Ovary (tissue), 3 donors: ENCODE results near the gene CLIC5.

Experiments used
- EP300 ChIP-seq: sonication (generic); formaldehyde crosslinking; IDR thresholded peaks from one replicate; pipeline ENCODE4 v1.6.1; 2017; ENCODE audit warnings: antibody characterized with exemption
- POLR2A ChIP-seq: fragments of 450-650 bp; IDR thresholded peaks from one replicate; pipeline ENCODE4 v1.6.1; 2017; ENCODE audit warnings: antibody characterized with exemption, mild to moderate bottlenecking, moderate library complexity
- TF ChIP-seq, protein P1 (sequence below), 3 donors: fragments of 450-650 bp in 2 of 3; fragments of 200-600 bp in 1 of 3; IDR thresholded peaks; one replicate each; pipeline versions ENCODE4 v1.5.1 to v1.8.0; 2016 to 2022; ENCODE audit warnings: antibody characterized with exemption in 3 of 3, mild to moderate bottlenecking in 1 of 3
- donor health status: DM: no; HTN: no; CAD: no.

DNA sequence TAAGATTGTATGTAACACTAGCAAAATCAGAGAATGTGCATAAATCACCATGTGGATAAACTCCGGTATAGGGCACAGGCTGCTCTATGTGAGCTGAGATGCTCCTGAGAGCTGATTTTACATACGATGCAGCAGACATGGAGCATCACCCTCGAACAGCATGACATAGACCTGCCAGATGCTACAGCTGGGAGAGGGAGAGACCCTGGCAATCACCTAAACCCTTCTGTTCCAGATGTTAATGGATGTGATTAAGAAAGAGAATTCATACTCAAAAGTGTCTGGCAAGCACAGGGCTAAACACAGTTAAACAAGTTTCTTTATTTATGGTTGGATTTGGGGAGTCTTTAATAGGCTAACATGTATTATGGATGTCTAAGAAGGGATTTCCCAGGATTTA, 157.0 kb downstream of the CLIC5 start:
- TF ChIP-seq, protein P1, sequence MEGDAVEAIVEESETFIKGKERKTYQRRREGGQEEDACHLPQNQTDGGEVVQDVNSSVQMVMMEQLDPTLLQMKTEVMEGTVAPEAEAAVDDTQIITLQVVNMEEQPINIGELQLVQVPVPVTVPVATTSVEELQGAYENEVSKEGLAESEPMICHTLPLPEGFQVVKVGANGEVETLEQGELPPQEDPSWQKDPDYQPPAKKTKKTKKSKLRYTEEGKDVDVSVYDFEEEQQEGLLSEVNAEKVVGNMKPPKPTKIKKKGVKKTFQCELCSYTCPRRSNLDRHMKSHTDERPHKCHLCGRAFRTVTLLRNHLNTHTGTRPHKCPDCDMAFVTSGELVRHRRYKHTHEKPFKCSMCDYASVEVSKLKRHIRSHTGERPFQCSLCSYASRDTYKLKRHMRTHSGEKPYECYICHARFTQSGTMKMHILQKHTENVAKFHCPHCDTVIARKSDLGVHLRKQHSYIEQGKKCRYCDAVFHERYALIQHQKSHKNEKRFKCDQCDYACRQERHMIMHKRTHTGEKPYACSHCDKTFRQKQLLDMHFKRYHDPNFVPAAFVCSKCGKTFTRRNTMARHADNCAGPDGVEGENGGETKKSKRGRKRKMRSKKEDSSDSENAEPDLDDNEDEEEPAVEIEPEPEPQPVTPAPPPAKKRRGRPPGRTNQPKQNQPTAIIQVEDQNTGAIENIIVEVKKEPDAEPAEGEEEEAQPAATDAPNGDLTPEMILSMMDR (IDR thresholded peaks at IDR 0.05): no peak
- no peak for TF ChIP-seq POLR2A
- TF ChIP-seq EP300: no peak
